22Rv1 (cell line): ENCODE results near the gene PRAC2.
A peak's percentile ranks its signal among the peaks of the same experiment; 100 is the strongest.

Experiments used
- H3K27ac ChIP-seq: fragments of 450-650 bp; 2 replicates; pipeline ENCODE4 v1.5.1; 2017
- CTCF ChIP-seq: fragments of 450-650 bp; IDR thresholded peaks from 2 replicates; pipeline ENCODE4 v1.5.1; 2017; ENCODE audit warnings: mild to moderate bottlenecking
- ZFX ChIP-seq: fragments of 450-650 bp; IDR thresholded peaks from 2 replicates; pipeline ENCODE4 v1.6.1; 2017; ENCODE audit warnings: antibody characterized with exemption, borderline replicate concordance

The PRAC2 gene

GRCh38 chr17:48722201-48722907 lies 631 bp upstream of the PRAC2 start, which contains the start of gene PRAC1:
PRAC1 (minus strand) TSS chr17:48722518; CDS start chr17:48722392, 126 bp downstream.
- peak within 1 kb of the TSS; percentile 100 for H3K27ac ChIP-seq
- TF ChIP-seq CTCF (peak; percentile 7; the same call in 1 of the 2 replicates), ZFX (no peak)

DNA sequence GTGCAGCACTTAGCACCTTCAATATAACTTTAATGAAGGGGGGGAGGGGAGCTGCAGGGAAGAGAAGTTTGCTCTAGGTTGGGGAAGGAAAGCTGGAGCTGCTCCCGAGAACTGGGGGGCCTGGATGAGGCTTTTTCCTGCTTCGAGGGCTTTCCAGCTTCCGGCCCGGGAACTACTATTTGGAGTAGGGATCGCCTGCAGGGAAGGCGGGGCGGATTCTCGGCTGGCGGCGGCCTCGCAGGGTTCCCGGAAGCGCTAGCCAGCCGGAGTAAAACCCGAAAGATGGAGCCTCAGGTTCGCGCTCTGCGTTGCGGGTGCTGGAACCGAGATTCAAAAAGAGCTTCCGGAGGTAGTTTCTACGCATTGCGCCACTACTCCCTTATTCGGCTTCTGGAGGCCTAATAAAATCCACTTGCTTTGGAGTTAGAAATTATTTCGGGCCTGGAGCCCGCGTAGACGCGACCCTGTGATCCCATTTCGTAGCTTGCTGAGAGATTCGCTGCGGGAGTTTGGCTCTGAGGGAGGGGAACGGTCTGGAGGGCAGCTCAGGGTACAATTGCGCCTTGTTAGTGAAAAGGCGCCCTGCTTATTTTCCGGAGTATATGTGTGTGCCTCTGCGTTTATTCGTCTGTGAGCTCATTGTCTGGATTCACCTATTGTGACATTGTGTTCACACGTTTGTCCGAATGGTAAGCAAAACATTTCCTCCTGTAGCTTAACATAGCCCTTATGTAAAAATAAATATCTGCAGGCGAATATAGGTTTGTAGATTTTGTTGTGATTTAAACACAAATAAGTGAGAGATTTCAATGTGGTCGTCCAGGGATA lies 652 bp downstream of the PRAC2 start:
- H3K27ac ChIP-seq, result peak overlapping the region; percentile 100
- no peak for TF ChIP-seq CTCF

- peak overlapping the region; percentile 100 for H3K27ac ChIP-seq
- TF ChIP-seq CTCF (peak; percentile 86), ZFX (no peak)
Measured at GRCh38 chr17:48724251-48725003, 1.4 kb downstream of the PRAC2 start.

DNA sequence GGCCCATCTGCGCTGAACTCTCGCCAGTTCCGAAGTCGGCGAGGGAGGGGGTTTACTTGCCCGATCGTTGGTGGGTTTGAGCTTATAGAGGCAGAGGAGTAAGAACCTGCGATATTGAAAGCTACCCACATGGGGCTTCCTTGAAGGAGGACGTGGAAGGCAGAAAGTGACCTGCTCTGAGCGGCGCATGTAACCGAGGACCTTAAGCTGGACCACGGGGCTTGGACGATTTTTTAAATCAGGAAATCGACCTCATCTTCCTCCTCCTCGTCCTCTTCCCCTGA lies 2.0 kb downstream of the PRAC2 start:
- TF ChIP-seq ZFX (no peak), CTCF (no peak)
- H3K27ac ChIP-seq, result peak overlapping the region; percentile 100

DNA sequence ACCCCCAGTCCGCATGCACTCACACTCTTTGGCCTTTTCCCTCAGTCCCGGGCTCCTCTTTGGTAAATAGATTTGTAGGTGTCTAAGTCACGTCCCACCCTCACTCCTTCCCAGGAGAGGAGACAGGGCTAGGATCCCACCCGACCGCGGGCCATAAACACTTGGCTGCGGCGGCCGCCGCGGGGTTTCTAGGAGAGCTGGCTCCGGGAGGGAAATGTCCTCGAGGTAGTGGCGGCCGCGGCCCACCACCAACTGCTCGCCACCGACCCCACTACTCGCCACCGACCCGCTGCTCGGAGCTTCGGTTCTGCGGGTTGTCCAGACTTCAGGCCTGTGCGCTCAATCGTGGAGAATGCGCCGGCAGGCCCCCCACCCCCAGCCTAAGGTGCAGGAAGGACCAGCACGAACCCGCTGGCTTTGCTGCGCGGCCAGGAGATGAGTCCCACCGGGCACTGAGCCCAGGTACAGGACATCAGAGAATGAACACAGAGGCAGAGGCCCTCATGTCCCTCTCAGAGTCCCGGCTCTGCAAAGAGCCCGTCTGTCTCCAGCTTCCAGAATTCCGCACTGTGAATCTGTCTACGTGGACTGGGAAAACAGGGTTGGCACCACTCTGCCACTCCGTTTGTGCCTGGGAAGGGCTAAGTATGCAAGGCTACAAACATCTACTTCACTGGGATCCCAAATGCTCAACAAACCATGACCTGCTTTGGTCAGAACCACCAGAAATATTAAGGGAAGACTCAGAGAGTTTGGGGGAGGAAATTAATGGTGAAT lies 2.5 kb downstream of the PRAC2 start:
- TF ChIP-seq CTCF (no peak), ZFX (no peak)
- peak overlapping the region; percentile 100 for H3K27ac ChIP-seq

DNA sequence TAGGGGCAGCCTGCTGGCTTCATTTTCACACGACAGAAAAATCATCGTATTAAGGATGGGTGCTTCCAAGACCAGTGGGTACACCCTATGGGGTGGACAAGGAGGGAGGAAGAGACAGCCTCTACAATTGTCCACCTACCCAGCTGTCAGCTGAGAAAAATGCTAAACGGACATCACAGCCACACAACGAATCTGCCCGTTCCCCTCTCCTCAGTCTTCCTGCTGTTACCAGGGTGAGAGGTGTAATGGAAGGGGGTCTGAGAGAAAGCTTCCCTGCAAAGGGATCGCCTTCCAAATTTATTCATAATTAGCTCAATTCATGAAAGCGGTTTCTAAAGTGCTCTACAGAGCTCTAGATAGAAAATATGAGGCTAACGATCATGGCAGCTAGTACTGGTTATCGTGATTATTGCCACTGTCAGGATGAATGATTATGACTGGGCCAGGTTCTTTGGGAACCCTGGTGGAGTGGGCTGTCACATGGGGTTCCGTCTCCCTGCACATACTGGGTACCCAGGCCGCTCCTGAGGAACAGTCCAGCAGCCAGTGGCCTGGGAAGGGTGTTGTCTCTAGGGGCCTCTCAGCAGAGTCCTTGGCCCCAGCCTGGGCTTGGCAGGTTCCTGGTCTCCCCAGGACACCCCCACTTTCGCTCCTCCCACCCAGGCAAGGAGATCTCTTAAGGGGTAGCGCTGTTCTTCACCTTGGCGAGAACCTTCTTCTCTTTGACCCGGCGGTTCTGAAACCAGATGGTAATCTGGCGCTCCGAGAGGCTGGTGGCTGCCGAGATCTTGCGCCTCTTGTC lies 3.3 kb downstream of the PRAC2 start:
- TF ChIP-seq CTCF (no peak), ZFX (no peak)
- H3K27ac ChIP-seq, result peak overlapping the region; percentile 100
